ENCODE results near the gene MRPS5. TPM values are rescaled to one million over a fixed set of nuclear protein-coding genes. Genes with fewer than 3 reads are reported as not detected.

The MRPS5 gene
- total RNA-seq, 2 donors from 2014 or later = 76.0 to 93.9 TPM

DNA sequence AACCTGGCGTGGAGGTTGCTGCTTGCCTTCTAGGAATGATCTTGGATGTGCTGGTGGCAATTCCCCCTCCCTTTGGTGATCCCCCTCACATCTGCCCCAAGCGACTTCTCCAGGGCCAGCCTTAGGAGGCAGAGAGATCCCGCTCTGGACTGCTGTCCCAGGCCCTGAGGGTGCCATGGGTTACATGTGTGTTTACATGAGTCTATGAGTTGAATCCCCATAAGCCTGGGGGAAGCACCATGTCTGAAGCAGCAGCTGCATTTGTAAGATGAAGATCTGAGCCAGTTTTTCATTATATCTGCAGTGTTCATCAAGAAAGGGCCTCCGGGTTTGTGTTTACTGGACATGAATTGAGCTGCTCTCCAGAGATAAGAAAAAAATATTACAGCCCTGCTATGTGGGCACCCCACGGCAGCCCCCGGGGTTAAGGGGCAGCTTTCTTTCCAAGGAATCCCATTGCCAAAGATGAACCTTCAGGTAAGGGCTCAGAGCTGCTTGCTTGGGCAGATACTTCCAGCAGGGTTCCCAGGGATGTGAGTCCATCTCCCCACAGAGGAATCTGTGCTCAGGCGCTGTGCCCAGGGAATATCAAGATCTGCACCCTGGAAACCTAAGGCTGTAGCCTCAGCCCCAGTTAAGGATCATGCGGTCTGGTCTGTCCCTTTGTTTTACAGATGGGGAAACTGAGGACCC is 46.0 kb downstream of the MRPS5 start:
- Mint-ChIP-seq H3K9me3 (no peaks in the 10 kb centered on the region), H3K27ac (peak overlapping the region; percentile 88), H3K36me3 (ENCODE audit: low read depth) (no peaks in the 10 kb centered on the region), H3K4me3 (peak overlapping the region; percentile 83), H3K4me1 (peaks cover 16% of the 10 kb centered on the region), H3K27me3 (no peaks in the 10 kb centered on the region)
- ATAC-seq (replicated peaks) = no peak

DNA sequence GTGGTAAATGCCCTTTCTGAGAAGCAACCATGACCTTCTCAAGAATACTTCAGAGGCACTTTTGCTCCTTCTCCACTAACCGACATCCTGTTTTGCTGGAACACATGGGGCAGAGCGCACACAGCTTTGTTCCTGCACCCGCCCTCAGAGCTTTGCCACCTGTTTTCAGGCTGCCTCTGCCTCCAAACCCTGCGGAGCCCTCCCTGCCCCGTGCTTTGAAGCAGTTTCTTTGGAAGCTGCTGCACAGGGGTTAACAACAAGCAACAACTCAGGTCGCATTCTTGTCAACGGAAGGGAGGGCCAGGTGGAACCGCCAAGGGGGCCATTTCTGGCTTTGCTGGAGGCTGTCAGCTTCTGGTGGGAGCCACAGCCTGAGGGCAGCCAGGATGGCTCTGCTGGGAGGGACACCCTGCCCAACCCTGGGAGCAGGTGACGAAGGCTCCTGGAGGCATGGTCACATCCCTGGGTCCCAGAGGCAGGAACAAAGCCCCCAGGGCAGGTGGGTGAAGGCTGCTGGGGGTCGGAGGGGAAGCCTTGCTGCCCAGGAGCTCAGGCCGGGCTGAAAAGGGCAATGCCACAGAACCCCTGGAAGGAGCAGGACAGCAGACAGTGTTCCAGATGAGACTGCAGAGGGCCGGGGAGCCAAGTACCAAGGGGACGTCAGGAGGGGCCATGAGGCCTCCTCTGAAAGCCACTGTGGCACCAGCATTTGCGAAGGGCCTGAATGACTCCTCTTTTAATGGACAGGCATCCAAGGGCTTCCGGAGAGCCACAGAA is 46.8 kb downstream of the MRPS5 start:
- H3K9me3 Mint-ChIP-seq = no peaks in the 10 kb centered on the region
- H3K27me3 Mint-ChIP-seq = no peaks in the 10 kb centered on the region
- H3K27ac Mint-ChIP-seq = peak overlapping the region; percentile 88
- H3K4me1 Mint-ChIP-seq = peaks cover 16% of the 10 kb centered on the region
- peak overlapping the region; percentile 83 for H3K4me3 Mint-ChIP-seq
- H3K36me3 Mint-ChIP-seq (ENCODE audit: low read depth) = no peaks in the 10 kb centered on the region
- ATAC-seq (replicated peaks) = peak; percentile 75

DNA sequence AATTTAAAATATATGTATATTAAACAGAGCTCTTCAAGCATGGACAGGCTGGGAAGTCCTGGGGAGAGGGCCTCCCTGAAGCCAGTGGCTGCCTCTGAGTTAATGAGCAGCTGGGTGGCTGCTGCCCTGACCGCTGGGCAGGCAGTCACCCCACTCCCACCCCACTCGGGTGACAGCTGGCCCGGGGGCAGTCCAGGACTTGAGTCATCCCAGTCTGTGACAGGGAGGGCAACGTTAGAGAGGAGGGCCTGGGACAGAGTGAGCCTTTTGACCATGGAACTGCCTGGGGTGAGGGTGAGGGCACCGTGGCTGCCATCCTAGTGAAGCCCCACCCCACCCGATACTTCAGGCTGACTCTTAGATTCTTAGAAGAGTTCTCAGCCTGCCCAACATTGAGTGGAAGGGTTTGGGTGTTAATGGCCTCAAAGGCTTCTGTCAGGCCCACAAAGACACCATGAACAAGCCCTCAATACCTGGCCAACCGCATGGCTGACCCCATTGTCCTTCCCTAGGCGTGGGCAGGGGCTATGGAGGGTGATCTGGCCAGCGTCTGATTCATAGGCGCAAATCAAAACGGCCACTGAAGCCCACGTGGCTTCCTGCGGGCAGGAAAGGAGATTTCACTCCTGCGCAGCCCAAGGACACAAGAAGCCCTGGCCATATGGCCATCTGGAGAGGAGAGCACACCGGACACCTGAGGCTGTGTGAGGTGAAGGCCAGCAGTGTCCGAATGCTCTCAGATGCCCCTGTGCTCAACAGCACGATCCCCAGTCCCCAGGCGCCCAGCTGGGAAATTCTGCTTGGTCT is 47.5 kb downstream of the MRPS5 start:
- Mint-ChIP-seq H3K27me3 (no peaks in the 10 kb centered on the region), H3K4me3 (peak overlapping the region; percentile 83), H3K9me3 (no peaks in the 10 kb centered on the region), H3K36me3 (ENCODE audit: low read depth) (no peaks in the 10 kb centered on the region), H3K4me1 (peaks cover 16% of the 10 kb centered on the region), H3K27ac (peak overlapping the region; percentile 88)
- peak; percentile 45 for ATAC-seq (replicated peaks)

DNA sequence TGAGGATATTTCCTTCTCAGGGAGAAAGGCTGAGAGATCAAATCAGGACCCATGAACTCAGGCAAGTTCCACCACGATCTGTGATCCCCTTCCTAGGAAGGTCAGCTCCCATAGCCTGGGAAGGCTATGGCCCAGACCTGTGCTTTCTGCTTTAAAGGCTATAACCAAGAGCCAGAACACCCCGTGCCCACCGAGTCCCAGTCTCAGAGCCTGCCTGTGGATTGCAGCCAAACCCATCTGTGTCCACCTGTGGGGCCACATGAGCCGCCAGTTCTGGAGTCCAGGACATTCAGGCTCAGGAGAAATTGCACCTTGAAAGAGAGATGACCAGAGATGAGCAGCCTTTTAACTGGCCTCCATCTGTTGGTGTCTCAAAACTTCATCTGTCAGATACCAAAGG is 49.2 kb downstream of the MRPS5 start:
- H3K4me3 Mint-ChIP-seq = no peak overlapping the region
- peaks cover 16% of the 10 kb centered on the region for H3K4me1 Mint-ChIP-seq
- ATAC-seq (replicated peaks) = no peak
- H3K36me3 Mint-ChIP-seq (ENCODE audit: low read depth) = no peaks in the 10 kb centered on the region
- H3K27ac Mint-ChIP-seq = no peak overlapping the region
- no peaks in the 10 kb centered on the region for H3K9me3 Mint-ChIP-seq
- H3K27me3 Mint-ChIP-seq = no peaks in the 10 kb centered on the region

DNA sequence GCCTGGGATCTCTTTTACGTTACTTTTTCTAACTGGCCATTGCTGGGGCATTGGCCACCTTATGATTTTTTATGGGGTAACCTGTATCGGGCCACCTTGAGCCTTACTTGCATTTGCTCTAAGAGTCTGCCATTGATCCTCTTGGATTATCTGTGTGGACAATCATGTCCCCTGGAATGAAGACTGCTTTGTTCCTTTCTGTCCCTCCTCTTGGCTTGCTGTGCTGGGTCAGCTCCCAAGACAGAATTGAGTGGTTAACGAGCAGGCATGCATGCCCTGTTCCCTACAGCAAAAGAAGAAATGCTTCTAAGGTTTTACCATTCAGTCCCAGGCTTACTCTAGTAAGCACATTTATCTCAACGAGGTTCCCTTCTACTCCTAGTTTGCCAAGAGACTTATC is 49.8 kb downstream of the MRPS5 start:
- no peak for ATAC-seq (replicated peaks)
- Mint-ChIP-seq H3K4me1 (peaks cover 16% of the 10 kb centered on the region), H3K36me3 (ENCODE audit: low read depth) (no peaks in the 10 kb centered on the region), H3K27me3 (no peaks in the 10 kb centered on the region), H3K4me3 (no peak overlapping the region), H3K9me3 (no peaks in the 10 kb centered on the region), H3K27ac (no peak overlapping the region)

DNA sequence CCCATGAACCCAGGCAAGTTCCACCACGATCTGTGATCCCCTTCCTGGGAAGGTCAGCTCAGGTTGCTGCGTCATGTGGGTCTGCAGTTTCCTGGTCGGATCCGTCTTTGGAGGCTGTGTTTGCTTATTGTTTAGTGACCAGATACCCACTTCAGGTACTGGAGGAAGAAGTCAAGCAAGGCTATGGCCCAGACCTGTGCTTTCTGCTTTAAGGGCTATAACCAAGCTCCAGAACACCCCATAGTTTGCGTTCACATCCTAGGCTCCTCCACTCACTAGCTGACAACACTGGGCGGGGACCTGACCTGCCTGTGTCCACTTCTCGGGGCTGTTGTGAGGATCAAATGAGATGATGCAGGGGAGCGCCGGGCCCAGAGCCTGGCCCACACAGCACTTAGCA is 52.1 kb downstream of the MRPS5 start:
- Mint-ChIP-seq H3K36me3 (ENCODE audit: low read depth) (no peaks in the 10 kb centered on the region), H3K27me3 (no peaks in the 10 kb centered on the region), H3K27ac (no peak overlapping the region), H3K9me3 (no peaks in the 10 kb centered on the region), H3K4me3 (no peak overlapping the region), H3K4me1 (peaks cover 3% of the 10 kb centered on the region)
- ATAC-seq (replicated peaks) = no peak

DNA sequence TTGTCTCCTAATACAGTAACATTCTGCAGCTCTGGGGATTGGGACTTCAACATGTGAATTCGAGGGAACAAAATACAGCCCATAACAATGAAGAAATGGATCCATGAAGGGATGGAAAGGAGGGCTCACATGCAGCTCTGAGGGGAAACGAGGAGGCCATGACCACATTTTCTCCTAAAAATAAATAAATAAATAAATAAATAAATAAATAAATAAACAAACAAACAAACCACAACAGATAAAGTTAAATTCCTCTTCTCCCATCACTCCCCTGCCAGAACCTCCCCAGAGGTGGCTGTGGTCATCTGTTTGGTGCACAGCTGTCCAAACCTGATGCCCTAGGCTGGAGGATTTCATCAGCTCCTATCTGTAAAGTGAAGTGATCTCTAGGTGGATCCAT is 53.4 kb downstream of the MRPS5 start:
- no peak for ATAC-seq (replicated peaks)
- no peaks in the 10 kb centered on the region for H3K9me3 Mint-ChIP-seq
- no peak overlapping the region for H3K27ac Mint-ChIP-seq
- H3K36me3 Mint-ChIP-seq (ENCODE audit: low read depth) = no peaks in the 10 kb centered on the region
- peaks cover 6% of the 10 kb centered on the region for H3K4me1 Mint-ChIP-seq
- no peak overlapping the region for H3K4me3 Mint-ChIP-seq
- no peaks in the 10 kb centered on the region for H3K27me3 Mint-ChIP-seq

DNA sequence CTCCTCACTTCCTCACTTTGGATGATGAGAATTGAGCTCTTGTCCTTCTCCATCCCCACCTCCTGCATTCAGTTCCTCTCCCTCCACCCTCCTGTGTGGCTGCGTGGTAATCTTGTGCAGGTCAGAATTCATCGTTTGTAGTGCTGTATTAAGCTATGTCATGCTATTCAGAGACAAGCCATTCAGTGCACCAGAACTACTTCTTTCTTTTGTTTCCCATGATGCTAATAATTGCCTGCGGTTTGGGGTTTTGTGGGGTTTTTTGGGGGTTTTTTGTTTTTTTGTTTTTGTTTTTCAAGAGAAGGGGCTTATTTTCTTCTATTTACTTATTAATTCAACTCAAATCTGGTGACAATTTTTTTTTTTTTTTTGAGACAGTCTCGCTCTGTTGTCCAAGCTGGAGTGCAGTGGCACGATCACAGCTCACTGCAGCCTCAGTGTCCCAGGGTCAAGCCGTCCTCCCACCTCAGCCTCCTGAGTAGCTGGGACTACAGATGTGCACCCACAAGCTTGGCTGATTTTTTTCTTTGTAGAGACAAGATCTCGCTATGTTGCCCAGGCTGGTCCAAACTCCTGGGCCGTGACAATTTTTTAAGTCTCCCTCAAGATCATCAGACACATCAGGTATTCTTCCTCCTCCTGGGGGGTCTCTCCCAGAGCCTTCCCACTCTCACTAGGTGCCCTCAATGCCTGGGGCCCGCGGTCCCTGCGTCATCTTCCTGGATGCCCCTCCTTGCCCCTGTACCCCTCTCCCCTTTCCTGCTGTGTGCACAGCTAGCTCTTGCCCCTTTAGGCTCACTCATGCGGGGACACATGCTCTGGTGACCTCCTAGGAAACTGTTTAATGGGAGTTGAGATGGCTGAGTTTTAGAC is 58.3 kb downstream of the MRPS5 start:
- Mint-ChIP-seq H3K4me1 (peaks cover 18% of the 10 kb centered on the region), H3K27ac (peak overlapping the region; percentile 34), H3K4me3 (peak overlapping the region; percentile 33), H3K9me3 (no peaks in the 10 kb centered on the region), H3K27me3 (no peaks in the 10 kb centered on the region), H3K36me3 (ENCODE audit: low read depth) (no peaks in the 10 kb centered on the region)
- ATAC-seq (replicated peaks) = no peak

DNA sequence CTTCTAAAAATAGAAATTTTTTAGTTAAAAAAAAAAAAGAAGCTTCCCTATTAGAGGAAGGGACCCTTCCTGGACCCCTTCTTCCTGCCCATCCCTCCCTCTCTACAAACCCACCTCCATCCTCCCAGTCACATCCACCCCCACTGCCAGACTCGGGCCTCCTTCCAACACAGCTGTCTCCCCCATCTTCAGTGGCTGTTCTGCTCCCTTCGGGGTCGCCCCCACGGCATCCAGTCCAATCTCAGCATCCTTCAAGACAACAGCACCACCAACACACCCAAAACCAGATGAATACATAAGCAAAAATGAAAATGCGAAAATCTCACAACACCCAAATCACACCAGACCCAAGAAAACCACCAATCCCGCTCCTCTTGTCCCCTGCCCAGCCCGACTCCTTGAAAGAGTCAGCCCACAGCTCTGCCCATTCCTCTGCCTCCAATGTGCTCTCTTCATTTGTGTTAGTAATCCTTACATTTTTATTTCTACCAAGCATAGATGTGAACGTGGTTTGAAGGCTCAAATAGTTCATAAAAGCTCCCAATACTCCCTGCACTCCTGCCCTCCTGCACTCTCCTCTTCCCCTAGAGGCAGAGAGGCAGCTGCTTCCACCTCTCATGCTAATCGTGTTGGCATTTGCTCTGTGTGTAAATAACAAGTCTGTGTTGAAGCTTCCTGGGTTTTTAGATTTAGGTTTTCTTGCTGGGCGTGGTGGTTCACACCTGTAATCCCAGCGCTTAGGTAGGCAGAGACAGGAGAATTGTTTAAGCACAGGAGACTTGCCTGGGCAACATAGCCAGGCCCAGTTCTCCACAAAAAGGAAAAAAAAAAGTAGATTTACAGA is 59.1 kb downstream of the MRPS5 start:
- H3K27me3 Mint-ChIP-seq = no peaks in the 10 kb centered on the region
- no peaks in the 10 kb centered on the region for H3K9me3 Mint-ChIP-seq
- H3K36me3 Mint-ChIP-seq (ENCODE audit: low read depth) = no peaks in the 10 kb centered on the region
- ATAC-seq (replicated peaks) = no peak
- peaks cover 18% of the 10 kb centered on the region for H3K4me1 Mint-ChIP-seq
- peak overlapping the region; percentile 33 for H3K4me3 Mint-ChIP-seq
- H3K27ac Mint-ChIP-seq = peak overlapping the region; percentile 34

DNA sequence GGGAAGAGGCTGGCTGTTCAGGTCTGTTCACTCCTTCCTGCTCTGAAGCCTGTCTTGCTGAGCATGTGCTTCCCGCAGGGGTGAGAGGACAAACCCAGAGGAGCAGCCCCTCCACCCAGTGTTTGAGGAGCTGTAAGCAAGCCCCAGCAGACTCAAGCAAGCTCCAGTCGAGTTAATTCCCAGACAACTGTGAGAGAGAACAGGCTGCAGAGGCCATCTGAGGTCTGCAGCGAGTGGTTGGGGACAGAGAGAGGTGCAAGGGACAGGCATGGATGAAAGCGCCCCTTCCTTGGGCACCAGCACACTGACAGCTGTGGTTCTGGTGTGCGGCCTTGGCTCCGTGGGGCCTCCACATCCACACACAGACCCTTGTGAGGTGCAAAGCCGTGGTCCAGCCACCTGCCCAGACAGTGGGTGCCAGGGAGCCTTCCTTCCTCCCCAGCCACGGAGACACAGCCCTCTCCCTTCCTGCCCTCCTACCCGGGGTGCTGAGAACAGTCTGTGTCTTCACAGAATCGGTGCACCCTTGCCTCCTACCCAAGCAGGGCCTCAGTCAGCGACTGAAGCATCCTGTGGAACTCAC is 59.9 kb downstream of the MRPS5 start:
- H3K36me3 Mint-ChIP-seq (ENCODE audit: low read depth) = no peaks in the 10 kb centered on the region
- H3K4me1 Mint-ChIP-seq = peaks cover 18% of the 10 kb centered on the region
- H3K27ac Mint-ChIP-seq = no peak overlapping the region
- H3K9me3 Mint-ChIP-seq = no peaks in the 10 kb centered on the region
- H3K4me3 Mint-ChIP-seq = peak overlapping the region; percentile 33
- no peaks in the 10 kb centered on the region for H3K27me3 Mint-ChIP-seq
- ATAC-seq (replicated peaks) = peak; percentile 44

DNA sequence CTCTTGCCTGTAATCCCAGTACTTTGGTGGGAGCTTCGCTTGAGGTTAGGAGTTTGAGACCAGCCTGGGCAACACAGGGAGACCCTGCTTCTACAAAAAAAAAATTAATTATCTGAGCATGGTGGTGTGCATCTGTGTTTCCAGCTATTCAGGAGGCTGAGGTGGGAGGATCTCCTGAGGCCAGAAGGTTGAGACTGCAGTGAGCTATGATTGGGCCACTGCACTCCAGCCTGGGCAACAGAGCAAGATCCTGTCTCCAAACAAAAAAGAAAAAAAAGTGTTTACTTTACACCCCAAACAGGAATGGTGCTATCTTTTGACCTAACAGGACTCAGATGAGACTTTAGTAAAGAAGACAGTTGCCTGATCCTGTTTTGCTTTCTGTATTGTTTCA is 60.5 kb downstream of the MRPS5 start:
- H3K4me1 Mint-ChIP-seq = peaks cover 19% of the 10 kb centered on the region
- ATAC-seq (replicated peaks) = no peak
- peak overlapping the region; percentile 33 for H3K4me3 Mint-ChIP-seq
- H3K9me3 Mint-ChIP-seq = no peaks in the 10 kb centered on the region
- no peaks in the 10 kb centered on the region for H3K27me3 Mint-ChIP-seq
- no peaks in the 10 kb centered on the region for H3K36me3 Mint-ChIP-seq (ENCODE audit: low read depth)
- H3K27ac Mint-ChIP-seq = no peak overlapping the region

DNA sequence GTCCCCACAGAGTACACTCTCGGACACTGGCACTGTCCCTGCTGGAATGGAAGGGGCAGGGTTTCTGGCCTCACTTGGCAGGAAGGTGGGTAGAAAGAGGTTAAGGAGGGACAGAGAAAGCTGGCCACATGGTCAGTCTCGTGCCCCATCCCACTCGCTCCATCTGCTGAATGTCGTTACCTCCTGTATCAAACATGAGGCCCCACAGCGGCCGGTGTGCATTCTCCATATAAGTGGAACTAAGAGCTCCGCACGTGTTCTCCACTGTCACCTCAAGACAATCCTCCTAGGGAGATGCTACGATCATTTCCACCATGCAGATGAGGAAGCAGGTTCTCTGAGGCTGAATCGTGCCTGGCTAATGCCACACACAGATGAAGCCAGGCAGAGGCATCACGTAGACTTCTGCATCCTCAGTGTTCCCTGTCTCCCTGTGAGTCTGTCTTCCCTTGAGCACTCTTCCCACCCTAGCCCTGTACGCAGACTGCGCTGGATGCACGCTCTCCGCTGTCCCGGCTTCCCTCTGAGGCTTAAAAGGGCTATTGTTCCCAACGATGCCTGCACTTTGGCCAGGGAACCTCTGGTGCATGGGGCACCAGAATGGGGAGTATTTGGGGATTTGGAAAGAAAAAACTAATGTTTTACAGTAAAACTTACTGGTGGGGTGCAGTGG is 61.0 kb downstream of the MRPS5 start:
- peaks cover 24% of the 10 kb centered on the region for H3K4me1 Mint-ChIP-seq
- no peaks in the 10 kb centered on the region for H3K9me3 Mint-ChIP-seq
- no peak overlapping the region for H3K4me3 Mint-ChIP-seq
- no peaks in the 10 kb centered on the region for H3K36me3 Mint-ChIP-seq (ENCODE audit: low read depth)
- H3K27ac Mint-ChIP-seq = no peak overlapping the region
- no peaks in the 10 kb centered on the region for H3K27me3 Mint-ChIP-seq
- ATAC-seq (replicated peaks) = no peak

All from activated T-helper 17 cell treated with anti-CD3 and anti-CD28 coated beads, Interleukin-2, amount 50 U/mL, for 72 hours (primary cell).